ENCODE data around the gene CLSTN2. TPM values are rescaled to one million over a fixed set of nuclear protein-coding genes. Genes with fewer than 3 reads are reported as not detected.
A peak's percentile ranks its signal among the peaks of the same experiment; 100 is the strongest.

CLSTN2 gene
- total and polyA plus RNA-seq, 2 donors from 2014 or later, result 2.0 to 12.0 TPM

GRCh38 chr3:140363801-140364200 is 428.8 kb downstream of the CLSTN2 start:
- H3K27ac ChIP-seq (ENCODE audit: low read depth in 2 of 2, low read length in 2 of 2), result no peak overlapping the region
- TF ChIP-seq CTCF (IDR thresholded peaks at IDR 0.05; ENCODE audit: borderline replicate concordance, extremely low read depth, insufficient read depth), result no peak
- peak in 1 of 5 donors; percentile 20 for DNase-seq
- no peaks in the 10 kb centered on the region for H3K4me1 ChIP-seq (ENCODE audit: control insufficient read depth in 2 of 3, insufficient read depth in 2 of 3, low read depth in 1 of 3, low read length in 3 of 3)
- FAIRE-seq, result no peak
- no peaks in the 10 kb centered on the region for H3K27me3 ChIP-seq (ENCODE audit: control insufficient read depth, insufficient read depth, low read length)
- no peaks in the 10 kb centered on the region for H3K36me3 ChIP-seq (ENCODE audit: control insufficient read depth in 2 of 3, insufficient read depth in 3 of 3, low read length in 3 of 3)
- H3K9me3 ChIP-seq (ENCODE audit: control insufficient read depth in 2 of 3, insufficient read depth in 1 of 3, low read length in 3 of 3), result no peaks in the 10 kb centered on the region
- intact Hi-C loops (cut with DNase I), result no loop called here
- H3K9ac ChIP-seq (ENCODE audit: low read length in 3 of 3), result no peak overlapping the region
- no peak overlapping the region for H3K4me3 ChIP-seq (ENCODE audit: low read length in 3 of 3)

- intact Hi-C loops (cut with DNase I), result no loop called here
- DNase-seq (no peak), FAIRE-seq (no peak)
- Histone ChIP-seq H3K4me1 (ENCODE audit: control insufficient read depth in 2 of 3, insufficient read depth in 2 of 3, low read depth in 1 of 3, low read length in 3 of 3) (no peaks in the 10 kb centered on the region), H3K36me3 (ENCODE audit: control insufficient read depth in 2 of 3, insufficient read depth in 3 of 3, low read length in 3 of 3) (no peaks in the 10 kb centered on the region), H3K4me3 (ENCODE audit: low read length in 3 of 3) (no peak overlapping the region), H3K9ac (ENCODE audit: low read length in 3 of 3) (no peak overlapping the region), H3K9me3 (ENCODE audit: control insufficient read depth in 2 of 3, insufficient read depth in 1 of 3, low read length in 3 of 3) (no peaks in the 10 kb centered on the region), H3K27ac (ENCODE audit: low read depth in 2 of 2, low read length in 2 of 2) (no peak overlapping the region), H3K27me3 (ENCODE audit: control insufficient read depth, insufficient read depth, low read length) (no peaks in the 10 kb centered on the region)
- no peak for TF ChIP-seq CTCF (IDR thresholded peaks at IDR 0.05; ENCODE audit: borderline replicate concordance, extremely low read depth, insufficient read depth)
Measured at GRCh38 chr3:140365872-140366697, 431.1 kb downstream of the CLSTN2 start.

- intact Hi-C loops (cut with DNase I), result no loop called here
- Histone ChIP-seq H3K9me3 (ENCODE audit: control insufficient read depth in 2 of 3, insufficient read depth in 1 of 3, low read length in 3 of 3) (no peaks in the 10 kb centered on the region), H3K27me3 (ENCODE audit: control insufficient read depth, insufficient read depth, low read length) (no peaks in the 10 kb centered on the region), H3K36me3 (ENCODE audit: control insufficient read depth in 2 of 3, insufficient read depth in 3 of 3, low read length in 3 of 3) (no peaks in the 10 kb centered on the region), H3K4me3 (ENCODE audit: low read length in 3 of 3) (no peak overlapping the region), H3K27ac (ENCODE audit: low read depth in 2 of 2, low read length in 2 of 2) (no peak overlapping the region), H3K9ac (ENCODE audit: low read length in 3 of 3) (no peak overlapping the region), H3K4me1 (ENCODE audit: control insufficient read depth in 2 of 3, insufficient read depth in 2 of 3, low read depth in 1 of 3, low read length in 3 of 3) (no peaks in the 10 kb centered on the region)
- TF ChIP-seq CTCF (IDR thresholded peaks at IDR 0.05; ENCODE audit: borderline replicate concordance, extremely low read depth, insufficient read depth), result no peak
- DNase-seq, result no peak
- FAIRE-seq, result no peak
Measured at GRCh38 chr3:140368223-140368811, 433.3 kb downstream of the CLSTN2 start.

Data from kidney (tissue), 14 donors.